Muscle of back (tissue), 13 donors: ENCODE data around the gene PCNX4. TPM values are rescaled to one million over a fixed set of nuclear protein-coding genes. Genes with fewer than 3 reads are reported as not detected.
"Not testable (repeated sequence)": the region's sequence is repeated elsewhere in the genome, so short reads cannot be mapped to it uniquely, and the experiment has no call there.

Experiments used
- DNase-seq, 3 donors: peaks; one replicate each; pipeline versions ENCODE4 v3.0.0 to v3.0.0-alpha.2; 2013
- long read RNA-seq, 9 donors: transcript quantifications; one replicate each; lab custom pipeline, GENCODE V29; 2026
- polyA plus RNA-seq, 10 donors: library from polyadenylated mRNA; unstranded; fragments of 120-200 nt; gene quantifications; one replicate each; pipeline ENCODE4 v1.2.1, GENCODE V29; 2013; ENCODE audit not compliant: insufficient read length in 10 of 10

PCNX4 gene
- 10 to 100 TPM; 41.4 to 67.6 (median 55.1) TPM for polyA plus RNA-seq
- long read RNA-seq, donor 1, full-length matches to known transcripts, result 8 of 8 reads
- long read RNA-seq, donor 1, partial matches to known transcripts, result 0 of 8 reads
- long read RNA-seq, donor 1, other reads (novel, unspliced or antisense), result 0 of 8 reads
- long read RNA-seq, donor 2, full-length matches to known transcripts, result 3 of 3 reads
- long read RNA-seq, donor 2, partial matches to known transcripts, result 0 of 3 reads
- long read RNA-seq, donor 2, other reads (novel, unspliced or antisense), result 0 of 3 reads
- long read RNA-seq, donor 3, result 0 reads
- long read RNA-seq, donor 4, full-length matches to known transcripts, result 3 of 3 reads
- long read RNA-seq, donor 4, partial matches to known transcripts, result 0 of 3 reads
- long read RNA-seq, donor 4, other reads (novel, unspliced or antisense), result 0 of 3 reads
- long read RNA-seq, donor 5, full-length matches to known transcripts, result 2 of 2 reads
- long read RNA-seq, donor 5, partial matches to known transcripts, result 0 of 2 reads
- long read RNA-seq, donor 5, other reads (novel, unspliced or antisense), result 0 of 2 reads
- long read RNA-seq, donor 6, full-length matches to known transcripts, result 3 of 8 reads
- long read RNA-seq, donor 6, partial matches to known transcripts, result 5 of 8 reads
- long read RNA-seq, donor 6, other reads (novel, unspliced or antisense), result 0 of 8 reads
- long read RNA-seq, donor 7, full-length matches to known transcripts, result 1 of 1 reads
- long read RNA-seq, donor 7, partial matches to known transcripts, result 0 of 1 reads
- long read RNA-seq, donor 7, other reads (novel, unspliced or antisense), result 0 of 1 reads
- long read RNA-seq, donor 8, full-length matches to known transcripts, result 5 of 5 reads
- long read RNA-seq, donor 8, partial matches to known transcripts, result 0 of 5 reads
- long read RNA-seq, donor 8, other reads (novel, unspliced or antisense), result 0 of 5 reads
- long read RNA-seq, donor 9, result 0 reads

DNA sequence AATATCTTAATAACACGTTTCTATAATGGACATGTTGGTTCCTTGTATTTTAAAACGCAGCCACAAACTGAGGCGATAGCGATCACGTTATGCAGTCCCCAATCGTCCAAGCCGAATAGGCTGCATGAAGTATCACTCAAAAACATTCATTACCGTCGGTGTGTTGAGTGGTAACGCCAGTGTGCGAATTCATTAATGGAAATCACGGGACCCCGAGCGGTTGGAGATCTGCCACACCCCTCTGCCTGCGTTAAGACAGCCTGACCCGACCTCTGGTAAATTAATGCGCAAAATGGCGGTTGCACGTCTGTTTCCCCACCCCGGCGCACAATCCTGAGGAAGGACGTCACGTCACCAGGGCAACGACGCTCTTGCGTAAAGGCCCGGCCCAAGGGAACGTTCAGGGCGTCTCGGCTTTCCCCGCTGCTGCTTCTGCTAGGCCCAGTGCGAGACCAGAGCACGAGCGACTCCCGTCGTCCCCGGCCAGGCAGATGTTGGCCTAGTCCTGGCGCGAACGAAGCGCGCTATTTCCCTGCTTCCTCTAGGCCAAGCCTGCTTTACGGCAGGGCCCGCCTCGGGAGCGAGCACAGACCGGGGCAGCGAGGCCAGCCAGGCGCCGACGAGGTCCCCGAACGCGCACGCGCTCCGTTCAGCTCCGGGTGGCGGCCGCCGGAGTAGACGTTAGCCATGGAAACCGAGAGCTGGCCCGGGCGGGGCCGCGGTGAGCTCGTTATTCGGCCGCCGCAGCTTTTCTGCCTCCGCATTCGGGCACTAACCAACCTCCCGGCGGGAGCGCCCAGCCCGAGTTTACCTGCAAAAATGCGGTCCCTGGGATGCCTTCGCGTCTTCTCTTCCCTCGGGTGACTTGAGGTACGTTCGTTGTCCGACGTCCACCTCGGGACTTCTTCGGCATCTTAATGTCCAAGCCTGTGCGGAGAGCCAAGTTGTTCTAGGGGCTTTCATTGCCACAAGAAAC is at the start of gene PCNX4:
TSS of gene PCNX4 (plus strand) at position 374 of the 976 bp plus-strand sequence. CDS start 15,716 bp downstream, outside the sequence.
- peak; percentile 99 to 100 (median 100) for DNase-seq

DNA sequence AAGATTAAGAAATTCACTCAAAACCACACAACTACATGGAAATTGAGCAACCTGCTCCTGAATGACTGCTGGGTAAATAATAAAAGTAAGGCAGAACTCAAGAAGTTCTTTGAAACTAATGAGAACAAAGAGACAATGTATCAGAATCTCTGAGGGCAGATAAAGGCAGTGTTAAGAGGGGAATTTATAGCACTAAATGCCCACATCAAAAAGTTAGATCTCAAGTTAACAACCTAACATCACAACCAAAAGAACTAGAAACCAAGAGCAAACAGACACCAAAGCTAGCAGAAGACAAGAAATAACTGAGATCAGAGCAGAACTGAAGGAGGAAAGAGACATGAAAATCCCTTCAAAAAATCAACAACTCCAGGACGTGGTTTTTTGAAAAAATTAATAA is 43.7 kb upstream of the PCNX4 start:
- DNase-seq, result not testable (repeated sequence)

DNA sequence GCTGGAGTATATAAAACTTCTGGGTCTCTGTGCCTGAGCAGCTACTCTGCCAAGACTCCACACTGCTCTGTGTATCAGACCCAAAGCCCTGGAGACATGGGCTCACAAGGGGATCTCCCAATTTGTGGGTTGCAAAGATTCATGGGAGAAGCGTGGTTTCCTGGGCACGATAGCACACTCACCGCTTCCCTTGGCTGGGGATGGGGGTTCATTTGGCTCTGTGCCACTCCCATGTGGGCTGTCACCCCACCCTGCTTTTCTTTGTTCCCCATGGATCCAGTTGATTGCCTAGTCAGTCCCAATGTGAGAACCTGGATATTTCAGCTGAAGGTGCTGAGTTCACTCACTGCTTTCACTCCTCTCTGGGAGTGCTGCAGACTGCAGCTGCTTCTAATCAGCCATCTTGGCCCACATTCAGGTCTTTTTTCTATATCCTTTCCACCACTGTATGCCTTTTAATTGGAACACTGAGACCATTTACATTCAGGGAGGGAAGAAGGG is 40.0 kb upstream of the PCNX4 start:
- peak; percentile 60 to 90 (median 79) for DNase-seq

GRCh38 chr14:60058087-60058486 is 33.6 kb upstream of the PCNX4 start:
- no peak for DNase-seq

DNA sequence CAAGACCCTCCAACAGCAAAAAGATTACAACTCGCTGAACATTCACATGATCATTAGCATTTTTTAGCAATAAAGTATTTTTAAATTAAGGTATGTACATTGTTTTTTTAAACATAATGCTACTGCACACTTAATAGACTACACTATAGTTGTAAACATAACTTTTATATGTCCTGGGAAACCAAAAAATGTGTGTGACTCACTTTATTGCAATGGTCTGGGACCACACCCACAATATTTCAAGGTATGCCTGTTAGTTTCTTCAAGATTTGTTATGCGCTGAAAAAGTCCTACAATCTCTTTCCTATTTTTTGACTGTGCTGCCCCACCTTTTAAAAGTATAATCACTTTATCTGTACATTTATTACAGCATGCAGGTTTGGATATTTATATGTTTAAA is 30.4 kb upstream of the PCNX4 start:
- DNase-seq, result no peak

DNA sequence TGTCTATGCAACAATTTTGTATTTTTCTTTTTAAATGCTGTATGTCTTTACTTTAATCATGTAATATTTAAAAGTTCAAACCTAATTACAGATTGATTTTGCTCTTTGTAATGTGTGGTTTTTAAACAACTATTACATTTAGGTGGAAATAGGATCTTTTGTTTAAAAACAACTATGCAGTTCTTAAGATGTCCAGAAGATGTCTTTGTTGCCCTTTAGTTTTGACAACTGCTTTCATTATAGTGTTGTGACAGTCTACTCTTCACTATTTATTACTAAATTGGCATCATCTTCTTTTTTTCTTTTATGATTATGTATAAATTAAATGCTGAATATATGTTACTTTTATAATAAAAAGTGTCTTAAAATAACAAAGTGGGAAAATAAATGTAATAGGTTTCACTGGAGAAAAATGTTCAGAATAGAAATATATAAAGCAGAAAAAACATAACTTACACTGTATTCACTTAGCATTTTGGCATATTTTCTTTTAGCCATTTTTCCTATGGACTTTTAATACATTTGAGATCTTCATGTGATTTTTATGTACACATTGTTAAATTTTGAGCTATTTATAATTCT is 27.1 kb upstream of the PCNX4 start:
- peak; percentile 20 to 51 (median 22) for DNase-seq

DNA sequence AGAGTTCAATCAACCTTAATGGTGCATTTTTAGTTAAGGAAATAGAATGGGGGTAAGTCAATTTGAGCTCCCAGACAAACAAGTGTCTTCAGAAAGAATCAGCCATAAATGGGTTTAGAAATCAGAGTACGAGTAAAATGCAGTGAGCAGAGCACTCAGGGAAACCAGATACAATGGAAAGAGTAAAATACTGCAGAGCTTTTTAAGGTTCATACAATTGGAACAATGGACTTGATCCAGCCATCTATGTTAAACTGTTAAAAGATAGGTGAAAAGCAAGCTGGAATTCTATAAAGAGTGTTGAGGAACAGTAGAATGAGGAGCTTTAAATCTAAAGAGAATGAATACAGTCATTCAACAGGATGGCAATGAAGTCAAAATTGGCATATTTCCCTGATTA is 23.8 kb upstream of the PCNX4 start:
- no peak for DNase-seq

GRCh38 chr14:60079723-60080122 is 12.0 kb upstream of the PCNX4 start:
- no peak for DNase-seq

- DNase-seq, result no peak
Observed at GRCh38 chr14:60085085-60085484, 6.6 kb upstream of the PCNX4 start.

DNA sequence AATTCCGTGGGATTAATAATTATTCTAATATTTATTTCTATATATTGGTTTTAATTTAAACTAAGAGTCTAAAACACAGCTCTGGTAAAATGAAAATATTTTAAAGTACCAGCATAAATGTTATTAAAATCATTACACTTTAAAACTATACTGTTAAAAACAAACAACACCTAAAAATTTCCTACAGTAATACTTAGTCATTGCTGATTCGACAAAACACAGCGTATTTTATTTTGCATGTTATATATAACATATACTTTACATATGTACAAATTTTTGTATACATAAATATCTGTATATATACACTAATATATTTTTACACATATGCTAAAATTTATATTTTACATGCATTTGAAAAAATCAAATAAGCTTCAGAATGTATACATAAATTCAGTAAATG is 6.0 kb upstream of the PCNX4 start:
- DNase-seq, result no peak

- no peak for DNase-seq
Observed at GRCh38 chr14:60087668-60088067, 4.1 kb upstream of the PCNX4 start.

- DNase-seq, result no peak
Observed at GRCh38 chr14:60089221-60089620, 2.5 kb upstream of the PCNX4 start.

DNA sequence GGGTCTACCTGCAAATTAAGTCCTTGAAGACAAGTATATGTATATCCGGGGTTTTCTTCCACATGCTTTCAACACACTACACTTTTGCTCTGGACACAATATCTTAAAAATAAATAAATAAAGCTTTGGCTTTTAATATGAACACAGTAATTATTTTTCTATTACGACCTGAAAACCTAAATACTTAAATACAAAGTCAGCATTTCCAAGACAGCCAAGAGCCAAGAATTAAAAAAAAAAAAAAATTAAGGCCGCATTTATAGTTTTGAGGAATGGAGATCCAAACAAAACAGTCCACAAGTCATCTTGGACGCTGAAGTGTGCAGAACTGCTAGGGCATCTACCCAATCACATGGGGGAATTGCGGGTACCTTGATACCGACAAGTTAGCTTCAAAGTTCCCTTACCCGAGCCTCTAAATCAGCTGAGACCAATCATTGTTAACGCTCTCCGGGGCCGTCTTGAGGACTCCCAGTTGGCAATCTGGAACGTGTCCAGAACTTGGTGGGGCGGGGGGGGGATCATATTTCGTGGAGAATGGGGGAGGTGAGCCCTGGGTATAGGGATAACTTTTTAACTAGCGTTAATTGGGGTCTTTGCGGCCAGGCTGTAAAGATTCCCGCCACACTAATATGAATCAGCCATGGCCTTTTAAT is 731 bp upstream of the PCNX4 start:
- peak; percentile 76 to 83 (median 80) for DNase-seq

- peak; percentile 47 to 86 (median 61) for DNase-seq
Observed at GRCh38 chr14:60092526-60092920, 800 bp downstream of the PCNX4 start.

DNA sequence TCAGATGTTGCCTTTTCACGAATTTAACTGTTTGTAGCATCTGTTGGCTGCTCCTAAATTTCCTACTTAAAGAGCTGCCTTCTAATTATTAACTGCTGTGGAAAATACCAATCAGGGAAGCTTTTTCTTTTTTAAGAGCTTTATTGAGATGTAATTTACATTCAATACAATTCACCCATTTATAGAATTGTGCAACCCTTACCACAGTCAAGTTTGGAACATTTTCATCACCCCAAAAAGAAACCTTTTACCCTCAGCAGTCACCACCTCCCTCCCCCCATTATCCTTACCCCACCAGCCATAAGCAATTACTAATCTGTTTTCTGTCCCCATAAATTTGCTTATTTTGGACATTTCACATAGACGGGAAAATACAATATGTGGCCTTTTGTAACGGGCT is 1.4 kb downstream of the PCNX4 start:
- no peak for DNase-seq

- no peak for DNase-seq
Observed at GRCh38 chr14:60093606-60094005, 1.9 kb downstream of the PCNX4 start.

GRCh38 chr14:60094306-60094897 is 2.7 kb downstream of the PCNX4 start:
- DNase-seq, result no peak

- DNase-seq, result no peak
Observed at GRCh38 chr14:60095231-60095630, 3.5 kb downstream of the PCNX4 start.

DNA sequence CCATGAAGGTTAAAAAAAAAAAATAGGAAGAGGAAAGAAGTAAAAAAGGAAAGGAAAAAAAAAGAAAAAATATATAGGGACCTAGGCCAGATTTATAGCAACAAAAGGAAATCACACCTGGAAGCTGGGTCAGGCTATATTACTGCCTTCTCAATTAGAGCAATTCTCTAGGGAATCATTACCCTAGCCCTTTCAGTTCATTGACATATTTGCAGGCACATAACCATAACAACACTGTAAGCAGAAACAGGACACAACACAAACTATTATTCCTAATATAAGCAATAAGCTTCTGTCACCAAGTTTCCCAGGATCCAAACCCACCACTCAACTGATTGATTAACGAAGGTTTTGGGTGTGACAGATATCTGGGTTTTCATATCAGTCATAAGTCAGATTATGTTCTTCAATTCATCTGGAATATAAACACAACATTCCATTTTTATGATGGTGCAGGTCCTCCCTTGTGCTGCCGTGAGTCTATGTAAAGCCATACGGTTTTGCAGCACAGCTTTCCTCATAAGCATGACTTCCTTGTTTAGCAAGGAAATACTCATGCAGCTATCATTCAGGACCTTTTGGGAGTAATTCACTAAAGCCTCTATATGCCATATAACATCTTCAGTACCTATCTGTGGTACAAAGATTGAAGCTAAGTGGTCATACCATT is 4.2 kb downstream of the PCNX4 start:
- no peak for DNase-seq
